WI38 (cell line): ENCODE measurements around the gene AFM.

Experiments
- H3K4me3 ChIP-seq: 2 replicates; pipeline ENCODE4 v1.5.1; 2011; ENCODE audit warnings: low read depth, mild to moderate bottlenecking, control low read depth, low read length
- TF ChIP-seq, protein P1 (sequence below): IDR thresholded peaks from 2 replicates; pipeline ENCODE4 v1.5.1; 2012; ENCODE audit warnings: low read depth, mild to moderate bottlenecking, control low read depth, low read length

Gene AFM

DNA sequence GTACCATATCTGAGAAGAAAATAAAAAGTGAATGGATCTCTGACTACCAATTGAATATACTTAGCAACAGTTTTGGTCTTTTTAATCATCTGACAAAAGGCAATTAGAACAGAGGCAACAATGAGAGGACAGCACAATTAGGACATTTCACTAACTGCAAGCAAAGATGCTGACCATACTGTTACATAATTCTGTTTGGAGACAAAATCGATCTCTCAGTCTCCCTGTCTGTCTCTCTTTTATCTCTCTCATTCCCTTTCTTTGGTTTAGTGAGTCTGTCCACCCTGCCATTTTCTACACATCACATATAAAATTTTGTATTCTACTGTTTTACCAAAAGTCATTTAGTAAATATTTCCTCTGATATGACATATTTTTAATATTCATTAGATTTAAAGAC, 2.2 kb upstream of the AFM start:
- H3K4me3 ChIP-seq = no peak overlapping the region
- TF ChIP-seq, protein P1, sequence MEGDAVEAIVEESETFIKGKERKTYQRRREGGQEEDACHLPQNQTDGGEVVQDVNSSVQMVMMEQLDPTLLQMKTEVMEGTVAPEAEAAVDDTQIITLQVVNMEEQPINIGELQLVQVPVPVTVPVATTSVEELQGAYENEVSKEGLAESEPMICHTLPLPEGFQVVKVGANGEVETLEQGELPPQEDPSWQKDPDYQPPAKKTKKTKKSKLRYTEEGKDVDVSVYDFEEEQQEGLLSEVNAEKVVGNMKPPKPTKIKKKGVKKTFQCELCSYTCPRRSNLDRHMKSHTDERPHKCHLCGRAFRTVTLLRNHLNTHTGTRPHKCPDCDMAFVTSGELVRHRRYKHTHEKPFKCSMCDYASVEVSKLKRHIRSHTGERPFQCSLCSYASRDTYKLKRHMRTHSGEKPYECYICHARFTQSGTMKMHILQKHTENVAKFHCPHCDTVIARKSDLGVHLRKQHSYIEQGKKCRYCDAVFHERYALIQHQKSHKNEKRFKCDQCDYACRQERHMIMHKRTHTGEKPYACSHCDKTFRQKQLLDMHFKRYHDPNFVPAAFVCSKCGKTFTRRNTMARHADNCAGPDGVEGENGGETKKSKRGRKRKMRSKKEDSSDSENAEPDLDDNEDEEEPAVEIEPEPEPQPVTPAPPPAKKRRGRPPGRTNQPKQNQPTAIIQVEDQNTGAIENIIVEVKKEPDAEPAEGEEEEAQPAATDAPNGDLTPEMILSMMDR = no peak

DNA sequence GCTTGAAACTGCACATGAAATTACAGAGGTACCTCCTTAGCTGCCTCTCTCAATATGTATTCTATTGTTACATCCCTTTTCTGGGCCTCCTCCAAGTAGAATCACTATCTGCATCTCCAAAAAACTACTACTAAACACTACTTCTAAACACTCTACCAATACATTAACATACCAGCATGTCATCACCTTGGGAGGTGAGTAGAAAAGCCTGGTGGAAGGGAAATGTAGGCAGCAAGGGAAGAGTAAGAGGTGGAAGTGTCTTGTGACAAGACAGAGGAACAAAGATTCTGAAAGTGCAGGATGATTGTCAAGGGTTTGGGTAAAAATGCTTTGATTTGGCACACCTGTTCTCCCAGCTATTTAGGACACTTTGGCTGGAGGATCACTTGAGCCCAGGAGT, 3.5 kb downstream of the AFM start:
- no peak overlapping the region for H3K4me3 ChIP-seq
- TF ChIP-seq, protein P1 = no peak

DNA sequence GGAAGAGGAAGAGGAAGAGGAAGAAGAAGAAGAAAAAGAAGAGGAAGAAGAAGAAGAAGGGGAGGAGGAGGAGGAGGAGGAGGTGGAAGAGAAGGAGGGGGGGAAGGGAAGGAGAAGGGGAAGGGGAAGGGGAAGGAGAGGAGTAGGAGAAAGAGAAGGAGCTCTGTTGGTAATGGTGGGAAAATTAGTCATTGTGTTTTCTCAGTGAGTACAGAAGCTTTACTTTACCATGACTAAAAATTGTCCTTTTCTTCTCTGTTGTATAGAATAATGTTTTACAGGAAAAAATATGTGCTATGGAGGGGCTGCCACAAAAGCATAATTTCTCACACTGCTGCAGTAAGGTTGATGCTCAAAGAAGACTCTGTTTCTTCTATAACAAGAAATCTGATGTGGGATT, 4.1 kb downstream of the AFM start:
- H3K4me3 ChIP-seq = no peak overlapping the region
- TF ChIP-seq, protein P1 = no peak

DNA sequence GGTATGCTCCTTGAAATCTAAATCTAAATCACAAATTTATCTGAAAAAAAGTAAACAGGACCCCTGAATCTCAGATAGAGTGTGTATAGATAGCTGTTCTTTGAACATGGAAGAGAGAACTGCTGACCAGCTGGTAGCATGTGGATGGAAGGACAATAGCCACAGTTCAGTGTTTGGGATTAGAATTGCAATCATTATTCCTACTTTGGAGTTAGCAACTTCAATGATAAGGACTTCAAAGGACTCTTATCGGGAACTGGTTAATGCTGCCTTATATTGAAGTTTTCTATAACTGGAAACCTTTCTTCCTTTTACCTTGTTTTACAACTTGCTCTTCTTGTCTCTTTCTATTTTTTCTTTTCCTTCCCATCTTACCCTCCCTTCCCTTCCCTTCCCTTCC, 5.0 kb downstream of the AFM start:
- TF ChIP-seq, protein P1 = no peak
- H3K4me3 ChIP-seq = no peak overlapping the region

DNA sequence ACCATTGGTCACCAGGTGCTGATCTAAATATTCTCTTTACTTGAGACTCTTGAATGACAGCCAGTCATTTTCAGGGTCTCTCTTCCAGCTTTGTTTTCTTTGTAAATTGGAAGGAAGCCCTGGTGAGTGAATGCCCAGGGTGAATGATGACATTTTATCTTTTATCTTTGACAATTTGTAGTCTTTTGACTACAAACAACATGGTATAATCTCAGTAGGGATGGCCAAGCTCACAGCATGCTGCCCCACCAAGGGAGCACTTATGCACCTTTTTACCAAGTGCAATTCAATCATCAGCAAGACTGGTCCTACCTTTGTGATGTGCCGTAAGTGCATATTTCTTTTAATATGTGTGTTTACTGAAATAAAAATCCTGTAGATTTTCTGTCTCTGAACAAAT, 5.7 kb downstream of the AFM start:
- TF ChIP-seq, protein P1 = no peak
- no peak overlapping the region for H3K4me3 ChIP-seq

DNA sequence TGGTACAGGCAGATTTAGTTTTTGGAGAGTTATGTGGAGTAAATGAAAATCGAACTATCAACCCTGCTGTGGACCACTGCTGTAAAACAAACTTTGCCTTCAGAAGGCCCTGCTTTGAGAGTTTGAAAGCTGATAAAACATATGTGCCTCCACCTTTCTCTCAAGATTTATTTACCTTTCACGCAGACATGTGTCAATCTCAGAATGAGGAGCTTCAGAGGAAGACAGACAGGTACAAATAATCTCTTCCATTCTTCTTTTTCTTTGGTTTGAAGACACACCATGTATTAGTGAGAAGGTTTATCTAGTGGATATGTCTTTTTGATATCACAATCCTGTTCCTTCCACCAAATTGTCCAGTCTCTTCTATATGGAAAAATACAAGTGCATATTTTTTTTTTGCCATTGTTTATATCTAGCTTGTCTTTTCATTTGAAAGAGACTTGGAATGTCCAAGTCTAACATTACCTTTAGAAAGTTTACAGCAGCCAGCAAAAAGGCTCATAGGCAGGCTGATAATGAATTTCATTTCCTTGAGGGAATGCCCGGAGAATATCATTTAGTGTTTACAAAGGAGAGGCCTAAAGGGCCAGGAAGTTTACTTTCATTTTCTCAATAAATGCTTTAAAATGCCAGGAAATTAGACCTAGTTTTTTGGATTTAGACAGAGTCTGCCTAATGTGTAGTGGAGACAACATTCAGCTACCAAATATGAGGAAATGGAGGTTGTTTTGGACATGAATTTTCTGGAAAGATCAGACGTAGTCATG, 18.6 kb downstream of the AFM start:
- peak overlapping the region; percentile 30 for H3K4me3 ChIP-seq
- TF ChIP-seq, protein P1 = no peak

DNA sequence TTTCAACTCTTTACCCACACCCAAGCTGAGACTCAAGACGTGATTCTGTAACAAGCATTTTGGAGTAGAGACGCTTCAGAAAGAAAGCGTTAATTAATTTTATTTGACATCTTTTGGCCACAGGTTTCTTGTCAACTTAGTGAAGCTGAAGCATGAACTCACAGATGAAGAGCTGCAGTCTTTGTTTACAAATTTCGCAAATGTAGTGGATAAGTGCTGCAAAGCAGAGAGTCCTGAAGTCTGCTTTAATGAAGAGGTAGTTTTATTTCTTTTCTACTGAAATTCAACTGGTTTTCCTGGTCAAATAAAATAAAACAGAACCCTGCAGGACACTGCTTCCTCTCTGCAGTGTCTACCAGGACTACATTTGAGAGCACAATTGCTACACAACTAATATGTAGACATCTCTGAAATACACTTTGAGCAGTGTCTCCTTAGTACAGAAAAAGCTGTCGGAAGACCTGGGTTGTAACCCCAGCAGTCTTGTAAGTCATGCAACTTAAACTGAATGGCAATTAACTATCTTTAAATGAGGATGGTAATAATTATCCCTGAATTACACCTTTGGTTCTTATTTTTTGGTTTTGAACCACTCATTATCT, 20.2 kb downstream of the AFM start:
- TF ChIP-seq, protein P1 = no peak
- H3K4me3 ChIP-seq = no peak overlapping the region
